OCI-LY3 (cell line): ENCODE results near the gene FAM219A.
A peak's percentile ranks its signal among the peaks of the same experiment; 100 is the strongest.

Experiments
- H2AFZ ChIP-seq: fragments of 200-600, 300-600 bp; shearing (Covaris generic); 2 replicates; pipeline ENCODE4 v1.6.0; 2014; ENCODE audit warnings: antibody characterized with exemption, low read depth, low read length
- H3K27ac ChIP-seq: fragments of 200-600, 300-600 bp; sonication (generic); 2 replicates; pipeline ENCODE4 v1.5.1; 2014; ENCODE audit warnings: mild to moderate bottlenecking, low read length, moderate library complexity, mixed read lengths
- H3K27me3 ChIP-seq: fragments of 200-600, 300-600 bp; sonication (generic); 2 replicates; pipeline ENCODE4 v1.6.1; 2014; ENCODE audit warnings: low read depth, low read length, mixed read lengths
- H3K36me3 ChIP-seq: fragments of 200-600, 300-600 bp; sonication (generic); replicated peaks from 2 replicates; pipeline ENCODE3; 2014; ENCODE audit warnings: low read depth, low read length, mixed read lengths
- H3K4me1 ChIP-seq: fragments of 300-600, 200-600 bp; sonication (generic); 2 replicates; pipeline ENCODE4 v1.6.1; 2014; ENCODE audit warnings: low read length, mixed read lengths
- H3K4me2 ChIP-seq: fragments of 200-600, 300-600 bp; sonication (generic); 2 replicates; pipeline ENCODE4 v1.6.1; 2014; ENCODE audit warnings: low read length, mixed read lengths
- H3K4me3 ChIP-seq: fragments of 300-600, 200-600 bp; sonication (generic); 2 replicates; pipeline ENCODE4 v1.5.1; 2014; ENCODE audit warnings: antibody characterized with exemption, mild to moderate bottlenecking, low read length, moderate library complexity
- H3K79me2 ChIP-seq: fragments of 300-600, 200-600 bp; shearing (Covaris generic); 2 replicates; pipeline ENCODE4 v1.6.1; 2014; ENCODE audit warnings: mild to moderate bottlenecking, low read length, mixed read lengths
- H3K9ac ChIP-seq: fragments of 300-600, 200-600 bp; shearing (Covaris generic); 2 replicates; pipeline ENCODE4 v1.6.0; 2014; ENCODE audit warnings: mild to moderate bottlenecking, low read length, moderate library complexity
- H3K9me3 ChIP-seq: fragments of 200-600, 300-600 bp; shearing (Covaris generic); 2 replicates; pipeline ENCODE4 v1.6.1; 2014; ENCODE audit warnings: low read length, mixed read lengths; ENCODE audit not compliant: insufficient read depth
- H4K20me1 ChIP-seq: fragments of 200-600, 300-600 bp; sonication (generic); 2 replicates; pipeline ENCODE4 v1.6.1; 2016; ENCODE audit warnings: low read length, mixed read lengths; ENCODE audit not compliant: insufficient read depth
- CTCF ChIP-seq: fragments of 200-600, 300-600 bp; sonication (generic); IDR thresholded peaks from 2 replicates; pipeline ENCODE4 v1.5.1; 2014; ENCODE audit warnings: antibody characterized with exemption, low read length, low read depth
- EZH2phosphoT487 ChIP-seq: fragments of 200-600 bp; shearing (Covaris generic); IDR thresholded peaks from 2 replicates; pipeline ENCODE4 v1.6.1; 2018; ENCODE audit warnings: antibody characterized with exemption, mixed run types, low read depth

Gene FAM219A

GRCh38 chr9:34405719-34406118, 52.7 kb downstream of the FAM219A start:
- Histone ChIP-seq H3K79me2 (no peaks in the 10 kb centered on the region), H2AFZ (no peak overlapping the region), H3K4me3 (no peak overlapping the region), H3K36me3 (no peaks in the 10 kb centered on the region), H3K9ac (no peak overlapping the region), H3K27me3 (no peaks in the 10 kb centered on the region), H3K27ac (no peak overlapping the region), H3K9me3 (no peaks in the 10 kb centered on the region), H3K4me1 (no peaks in the 10 kb centered on the region), H3K4me2 (no peak overlapping the region), H4K20me1 (no peaks in the 10 kb centered on the region)
- no peak for TF ChIP-seq EZH2phosphoT487
- TF ChIP-seq CTCF, result no peak

GRCh38 chr9:34403554-34404380, 54.6 kb downstream of the FAM219A start:
- Histone ChIP-seq H3K9ac (no peak overlapping the region), H3K27ac (no peak overlapping the region), H3K27me3 (no peaks in the 10 kb centered on the region), H3K79me2 (no peaks in the 10 kb centered on the region), H2AFZ (no peak overlapping the region), H3K9me3 (no peaks in the 10 kb centered on the region), H3K4me1 (no peaks in the 10 kb centered on the region), H4K20me1 (no peaks in the 10 kb centered on the region), H3K4me2 (no peak overlapping the region), H3K36me3 (no peaks in the 10 kb centered on the region), H3K4me3 (no peak overlapping the region)
- TF ChIP-seq EZH2phosphoT487 (no peak), CTCF (peak; percentile 95)

- Histone ChIP-seq H3K4me3 (no peak overlapping the region), H3K4me1 (no peaks in the 10 kb centered on the region), H3K9me3 (no peaks in the 10 kb centered on the region), H3K27ac (no peak overlapping the region), H3K79me2 (no peaks in the 10 kb centered on the region), H3K9ac (no peak overlapping the region), H4K20me1 (no peaks in the 10 kb centered on the region), H3K36me3 (no peaks in the 10 kb centered on the region), H2AFZ (no peak overlapping the region), H3K27me3 (no peaks in the 10 kb centered on the region), H3K4me2 (no peak overlapping the region)
- no peak for TF ChIP-seq EZH2phosphoT487
- no peak for TF ChIP-seq CTCF
Measured at GRCh38 chr9:34400686-34401602, 57.4 kb downstream of the FAM219A start.

- Histone ChIP-seq H4K20me1 (no peaks in the 10 kb centered on the region), H3K4me2 (no peak overlapping the region), H3K9me3 (no peaks in the 10 kb centered on the region), H3K27ac (no peak overlapping the region), H2AFZ (no peak overlapping the region), H3K9ac (no peak overlapping the region), H3K4me3 (no peak overlapping the region), H3K4me1 (no peaks in the 10 kb centered on the region), H3K79me2 (no peaks in the 10 kb centered on the region), H3K36me3 (no peaks in the 10 kb centered on the region), H3K27me3 (no peaks in the 10 kb centered on the region)
- TF ChIP-seq CTCF, result no peak
- no peak for TF ChIP-seq EZH2phosphoT487
Measured at GRCh38 chr9:34400275-34400674, 58.1 kb downstream of the FAM219A start.
